ENCODE results near the gene APOA1. TPM values are rescaled to one million over a fixed set of nuclear protein-coding genes. Genes with fewer than 3 reads are reported as not detected.
"Not testable (repeated sequence)": the region's sequence is repeated elsewhere in the genome, so short reads cannot be mapped to it uniquely, and the experiment has no call there.

Gene APOA1
- total RNA-seq, 2 donors from 2014 or later = 1.2 TPM; not detected in 1

DNA sequence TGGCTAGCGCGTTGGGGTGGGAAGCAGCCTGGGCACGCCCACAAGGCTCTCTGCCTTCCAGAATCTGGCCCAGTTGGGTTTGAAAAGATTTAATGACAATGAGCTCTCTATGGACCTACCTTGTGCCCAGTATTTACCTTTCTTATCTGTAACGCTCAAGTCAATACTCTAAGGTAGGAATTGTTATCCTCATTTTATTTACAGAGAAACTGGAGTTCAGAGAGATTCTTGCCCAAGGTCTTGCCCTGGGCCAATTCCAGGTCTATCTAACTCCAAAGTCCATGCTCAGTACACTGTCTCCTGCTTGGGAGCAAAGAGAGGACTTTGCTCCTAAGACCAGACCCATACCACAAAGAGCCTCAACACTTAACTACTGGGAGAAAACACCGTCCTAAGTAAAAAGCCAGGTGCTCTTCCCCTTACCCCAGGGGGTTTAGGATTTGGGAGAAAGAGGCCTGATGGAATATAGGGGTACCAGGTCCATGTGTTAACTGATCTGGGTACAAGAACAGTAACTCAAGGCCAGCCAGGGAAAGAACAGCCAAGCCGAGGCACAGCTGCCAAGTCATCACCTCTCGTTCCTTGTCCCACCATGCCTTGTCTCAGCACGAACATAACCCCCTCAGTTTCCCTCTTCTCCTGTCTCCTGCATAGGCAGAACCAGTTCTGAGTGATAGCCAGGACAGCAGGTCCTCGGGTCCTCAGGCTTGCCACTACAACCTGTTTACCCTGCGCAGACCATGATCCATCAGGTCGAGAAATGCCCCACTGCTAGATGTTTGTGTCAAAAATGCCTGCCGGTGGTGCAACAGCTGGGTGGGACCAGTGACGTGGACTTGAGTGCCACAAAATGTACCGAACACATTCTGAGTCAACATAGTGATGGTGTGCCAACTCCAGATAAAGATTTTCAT lies 28.9 kb downstream of the APOA1 start:
- ATAC-seq = no peak
- H3K27ac Mint-ChIP-seq = no peak overlapping the region
- H3K27me3 Mint-ChIP-seq = peaks cover 18% of the 10 kb centered on the region
- no peaks in the 10 kb centered on the region for H3K9me3 ChIP-seq (ENCODE audit: control insufficient read depth, low read length, poor library complexity, severe bottlenecking)
- no peak overlapping the region for H3K4me3 Mint-ChIP-seq
- H3K36me3 Mint-ChIP-seq (ENCODE audit: low read depth) = peaks cover 2% of the 10 kb centered on the region
- no peak for DNase-seq
- H3K4me1 Mint-ChIP-seq = no peaks in the 10 kb centered on the region

DNA sequence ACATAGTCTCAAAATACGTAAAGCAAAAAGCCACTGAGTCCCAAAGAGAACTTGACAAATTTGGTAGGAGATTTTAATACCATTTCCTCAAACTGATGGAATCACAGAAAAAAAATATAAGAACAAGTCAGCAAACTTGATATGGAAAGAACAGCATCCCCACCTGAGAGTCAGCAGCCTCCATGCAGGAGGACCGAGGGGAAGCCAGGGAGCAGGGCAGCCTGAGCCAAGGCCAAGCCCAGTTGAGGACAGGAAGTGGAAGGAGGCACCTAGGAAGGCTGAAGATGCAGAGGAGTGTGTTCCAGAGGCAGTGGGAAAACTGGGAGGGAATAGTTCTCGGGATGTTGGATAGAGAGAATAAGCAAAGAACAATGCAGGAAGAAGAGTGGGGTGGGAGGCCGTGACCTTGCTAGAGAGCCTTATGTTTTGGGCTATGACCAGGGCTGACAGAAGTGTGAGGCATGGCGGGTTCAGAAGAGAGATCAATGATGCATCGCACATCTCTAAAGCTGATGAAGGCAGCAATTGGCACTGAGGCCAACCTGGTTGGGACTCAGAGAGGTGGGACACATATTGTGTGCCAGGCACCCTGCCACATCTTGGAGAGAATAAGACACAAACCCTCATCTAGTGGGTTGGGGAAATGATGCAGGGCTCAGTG lies 29.7 kb downstream of the APOA1 start:
- ATAC-seq = no peak
- Mint-ChIP-seq H3K27me3 (peaks cover 25% of the 10 kb centered on the region), H3K4me3 (no peak overlapping the region), H3K36me3 (ENCODE audit: low read depth) (peaks cover 2% of the 10 kb centered on the region), H3K4me1 (no peaks in the 10 kb centered on the region), H3K27ac (no peak overlapping the region)
- H3K9me3 ChIP-seq (ENCODE audit: control insufficient read depth, low read length, poor library complexity, severe bottlenecking) = no peaks in the 10 kb centered on the region
- DNase-seq = no peak

DNA sequence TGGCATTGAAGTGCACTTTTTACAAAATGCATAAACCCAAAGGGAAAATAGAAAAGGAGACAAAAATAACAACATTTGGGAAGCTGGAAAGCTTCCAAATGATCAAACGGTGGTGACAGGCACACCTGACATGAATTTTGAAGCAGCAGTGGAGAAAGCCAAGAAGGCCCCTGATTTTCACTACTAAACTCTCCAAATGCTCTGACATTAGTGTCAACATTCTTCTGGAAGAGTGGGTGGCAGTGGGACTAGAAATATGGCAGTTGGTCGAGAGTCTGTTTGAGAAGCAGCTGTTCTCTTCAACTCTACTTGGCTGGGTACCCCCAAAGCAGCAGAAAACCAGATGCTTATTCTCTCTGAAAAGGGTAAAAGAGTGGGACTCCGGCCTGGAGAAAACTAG lies 33.4 kb downstream of the APOA1 start:
- no peaks in the 10 kb centered on the region for H3K4me1 Mint-ChIP-seq
- H3K36me3 Mint-ChIP-seq (ENCODE audit: low read depth) = peaks cover 2% of the 10 kb centered on the region
- ATAC-seq (no peak), DNase-seq (no peak)
- H3K27ac Mint-ChIP-seq = no peak overlapping the region
- H3K4me3 Mint-ChIP-seq = no peak overlapping the region
- H3K27me3 Mint-ChIP-seq = peaks cover 39% of the 10 kb centered on the region
- H3K9me3 ChIP-seq (ENCODE audit: control insufficient read depth, low read length, poor library complexity, severe bottlenecking) = no peaks in the 10 kb centered on the region

DNA sequence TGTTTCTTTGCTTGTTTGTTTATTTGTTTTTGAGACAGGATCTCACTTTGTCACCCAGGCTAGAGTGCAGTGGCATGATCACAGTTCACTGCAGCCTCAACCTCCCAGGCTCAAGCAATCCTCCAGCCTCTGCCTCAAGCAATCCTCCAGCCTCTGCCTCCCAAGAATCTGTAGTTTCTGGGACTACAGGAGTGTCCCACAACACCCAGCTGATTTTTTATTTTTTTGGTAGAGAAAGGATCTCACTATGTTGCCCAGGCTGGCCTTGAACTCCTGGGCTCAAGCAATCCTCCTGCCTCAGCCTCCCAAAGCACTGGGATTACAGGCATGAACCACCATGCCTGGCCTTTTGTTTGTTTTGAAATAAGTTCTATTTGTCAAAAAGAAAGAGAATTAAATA lies 35.8 kb downstream of the APOA1 start:
- ATAC-seq; H3K9me3 ChIP-seq (ENCODE audit: control insufficient read depth, low read length, poor library complexity, severe bottlenecking); H3K4me1 Mint-ChIP-seq; H3K27ac Mint-ChIP-seq; DNase-seq; H3K4me3 Mint-ChIP-seq; H3K36me3 Mint-ChIP-seq (ENCODE audit: low read depth): not testable (repeated sequence)
- H3K27me3 Mint-ChIP-seq = peaks cover 34% of the 10 kb centered on the region

DNA sequence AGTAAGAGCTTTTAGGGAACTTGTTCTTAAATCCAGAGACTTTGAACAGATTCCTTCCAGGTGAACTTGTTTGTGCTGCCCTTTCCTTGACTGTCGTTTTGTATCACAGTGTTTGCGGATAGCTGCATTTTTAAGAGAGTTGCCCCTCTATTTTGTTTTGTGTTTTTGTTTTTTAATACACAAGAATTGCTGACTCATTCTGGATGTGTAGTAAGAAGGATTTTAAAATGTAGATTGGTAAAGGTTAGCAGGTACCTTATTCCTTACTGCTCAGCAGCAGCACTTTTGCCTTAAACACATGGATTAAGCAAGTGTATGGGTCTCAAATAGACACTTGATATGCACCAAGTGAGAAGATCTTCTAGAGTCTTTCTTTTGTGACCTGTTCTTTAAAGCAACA lies 36.8 kb downstream of the APOA1 start:
- H3K4me1 Mint-ChIP-seq = no peaks in the 10 kb centered on the region
- H3K4me3 Mint-ChIP-seq = no peak overlapping the region
- peaks cover 34% of the 10 kb centered on the region for H3K27me3 Mint-ChIP-seq
- H3K27ac Mint-ChIP-seq = no peak overlapping the region
- ATAC-seq (no peak), DNase-seq (no peak)
- H3K9me3 ChIP-seq (ENCODE audit: control insufficient read depth, low read length, poor library complexity, severe bottlenecking) = no peaks in the 10 kb centered on the region
- no peaks in the 10 kb centered on the region for H3K36me3 Mint-ChIP-seq (ENCODE audit: low read depth)

DNA sequence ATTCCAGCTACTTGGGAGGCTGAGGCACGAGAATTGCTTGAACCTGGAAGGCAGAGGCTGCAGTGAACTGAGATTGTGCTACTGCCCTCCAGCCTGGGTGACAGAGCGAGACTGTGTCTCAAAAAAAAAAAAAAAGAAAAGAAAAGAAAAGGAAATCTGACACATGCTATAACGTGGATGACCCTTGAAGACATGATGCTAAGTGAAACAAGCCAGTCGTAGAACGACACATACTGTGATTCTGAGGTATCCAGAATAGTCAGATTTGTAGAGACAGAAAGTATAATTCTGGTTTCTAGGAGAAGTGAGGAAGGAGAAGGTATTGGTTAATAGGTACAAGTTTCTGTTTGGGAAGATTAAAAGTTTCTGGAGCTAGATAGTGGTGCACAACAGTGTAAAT lies 39.1 kb downstream of the APOA1 start:
- H3K9me3 ChIP-seq (ENCODE audit: control insufficient read depth, low read length, poor library complexity, severe bottlenecking) = no peaks in the 10 kb centered on the region
- DNase-seq (no peak), ATAC-seq (no peak)
- no peak overlapping the region for H3K4me3 Mint-ChIP-seq
- peaks cover 2% of the 10 kb centered on the region for H3K4me1 Mint-ChIP-seq
- peaks cover 29% of the 10 kb centered on the region for H3K27me3 Mint-ChIP-seq
- no peak overlapping the region for H3K27ac Mint-ChIP-seq
- H3K36me3 Mint-ChIP-seq (ENCODE audit: low read depth) = no peaks in the 10 kb centered on the region

DNA sequence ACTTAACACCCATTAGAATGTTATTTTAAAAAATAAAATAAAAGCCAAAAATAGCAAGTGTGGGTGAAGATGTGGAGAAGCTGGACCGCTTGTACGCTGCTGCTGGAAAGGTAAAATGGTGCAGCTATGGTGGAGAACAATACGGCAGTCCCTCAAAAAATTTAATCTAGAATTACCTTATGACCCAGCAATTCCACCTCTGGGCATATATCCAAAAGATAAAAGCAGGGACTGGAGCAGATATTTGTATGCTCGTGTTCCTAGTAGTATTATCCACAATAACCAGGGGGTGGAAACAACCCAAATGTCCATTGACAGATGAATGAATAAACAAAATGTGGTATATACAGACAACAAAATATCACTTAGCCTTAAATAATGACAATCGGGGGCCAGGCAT lies 39.6 kb downstream of the APOA1 start:
- H3K27me3 Mint-ChIP-seq = peaks cover 24% of the 10 kb centered on the region
- H3K4me1 Mint-ChIP-seq = peaks cover 5% of the 10 kb centered on the region
- H3K27ac Mint-ChIP-seq = no peak overlapping the region

DNA sequence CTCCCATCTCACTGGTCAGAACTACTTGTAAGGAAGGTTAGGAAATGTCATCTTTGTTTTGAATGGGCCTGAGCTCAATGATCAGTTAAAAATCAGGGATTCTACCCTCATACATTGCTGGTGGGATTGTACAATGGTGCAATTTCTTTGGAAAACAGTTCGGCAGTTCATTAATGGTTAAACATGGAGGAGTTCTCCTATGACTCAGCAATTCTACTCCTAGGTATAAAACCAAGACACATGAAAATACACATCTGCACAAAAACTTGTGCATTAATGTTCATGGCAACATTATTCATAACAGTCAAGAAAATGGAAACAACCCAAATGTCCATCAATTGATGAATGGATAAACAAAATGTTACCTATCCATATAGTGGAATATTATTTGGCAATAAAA lies 40.9 kb downstream of the APOA1 start:
- Mint-ChIP-seq H3K27me3 (peaks cover 20% of the 10 kb centered on the region), H3K4me1 (peaks cover 5% of the 10 kb centered on the region), H3K27ac (no peak overlapping the region), H3K36me3 (ENCODE audit: low read depth) (no peaks in the 10 kb centered on the region), H3K4me3 (no peak overlapping the region)
- no peaks in the 10 kb centered on the region for H3K9me3 ChIP-seq (ENCODE audit: control insufficient read depth, low read length, poor library complexity, severe bottlenecking)
- ATAC-seq (no peak), DNase-seq (no peak)

More for the DNA sequence above, 39.6 kb downstream of the APOA1 start:
- no peaks in the 10 kb centered on the region for H3K9me3 ChIP-seq (ENCODE audit: control insufficient read depth, low read length, poor library complexity, severe bottlenecking)
- no peak for ATAC-seq
- Mint-ChIP-seq H3K36me3 (ENCODE audit: low read depth) (no peaks in the 10 kb centered on the region), H3K4me3 (no peak overlapping the region)
- DNase-seq = no peak

DNA sequence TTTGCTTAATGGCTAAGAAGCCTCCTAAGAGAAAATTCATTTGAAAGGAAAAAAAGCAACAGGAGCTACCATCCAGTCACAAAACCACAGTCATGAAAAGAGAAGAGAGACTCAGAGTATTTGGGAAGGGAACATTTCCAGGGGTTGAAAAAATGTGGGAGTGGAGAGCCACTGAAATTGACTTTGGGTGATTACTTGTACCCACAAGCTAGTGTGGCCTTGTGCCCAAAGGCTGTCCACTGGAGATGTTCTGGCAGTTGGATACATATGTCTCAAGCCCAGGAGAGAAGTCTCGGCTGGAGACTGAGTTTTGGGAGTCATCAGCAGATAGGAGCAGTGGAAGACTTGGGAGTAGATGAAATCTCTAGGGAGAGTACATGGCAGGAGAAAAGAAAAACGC lies 42.6 kb downstream of the APOA1 start:
- Mint-ChIP-seq H3K4me1 (peaks cover 13% of the 10 kb centered on the region), H3K27me3 (peaks cover 17% of the 10 kb centered on the region), H3K4me3 (no peak overlapping the region), H3K27ac (no peak overlapping the region), H3K36me3 (ENCODE audit: low read depth) (no peaks in the 10 kb centered on the region)
- DNase-seq (no peak), ATAC-seq (no peak)
- H3K9me3 ChIP-seq (ENCODE audit: control insufficient read depth, low read length, poor library complexity, severe bottlenecking) = no peaks in the 10 kb centered on the region

DNA sequence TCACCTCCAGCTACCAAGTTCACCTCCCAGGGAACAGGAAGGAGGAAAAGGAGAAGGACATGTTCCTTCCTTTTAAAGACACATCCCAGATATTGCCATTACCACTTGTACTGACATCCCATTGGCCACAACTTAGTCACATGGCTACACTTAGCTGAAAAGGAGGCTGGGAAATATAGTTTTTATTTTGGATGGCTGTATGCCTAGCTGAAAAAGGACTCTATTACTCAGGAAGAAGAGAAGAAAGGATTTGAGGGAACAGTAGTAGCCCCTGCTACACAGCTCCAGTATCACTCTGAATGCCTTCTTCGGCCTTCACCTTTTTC lies 43.7 kb downstream of the APOA1 start:
- no peaks in the 10 kb centered on the region for H3K9me3 ChIP-seq (ENCODE audit: control insufficient read depth, low read length, poor library complexity, severe bottlenecking)
- no peak for ATAC-seq
- no peak for DNase-seq
- Mint-ChIP-seq H3K4me1 (peaks cover 13% of the 10 kb centered on the region), H3K36me3 (ENCODE audit: low read depth) (no peaks in the 10 kb centered on the region), H3K4me3 (no peak overlapping the region), H3K27me3 (peaks cover 6% of the 10 kb centered on the region), H3K27ac (peak overlapping the region; percentile 46)

DNA sequence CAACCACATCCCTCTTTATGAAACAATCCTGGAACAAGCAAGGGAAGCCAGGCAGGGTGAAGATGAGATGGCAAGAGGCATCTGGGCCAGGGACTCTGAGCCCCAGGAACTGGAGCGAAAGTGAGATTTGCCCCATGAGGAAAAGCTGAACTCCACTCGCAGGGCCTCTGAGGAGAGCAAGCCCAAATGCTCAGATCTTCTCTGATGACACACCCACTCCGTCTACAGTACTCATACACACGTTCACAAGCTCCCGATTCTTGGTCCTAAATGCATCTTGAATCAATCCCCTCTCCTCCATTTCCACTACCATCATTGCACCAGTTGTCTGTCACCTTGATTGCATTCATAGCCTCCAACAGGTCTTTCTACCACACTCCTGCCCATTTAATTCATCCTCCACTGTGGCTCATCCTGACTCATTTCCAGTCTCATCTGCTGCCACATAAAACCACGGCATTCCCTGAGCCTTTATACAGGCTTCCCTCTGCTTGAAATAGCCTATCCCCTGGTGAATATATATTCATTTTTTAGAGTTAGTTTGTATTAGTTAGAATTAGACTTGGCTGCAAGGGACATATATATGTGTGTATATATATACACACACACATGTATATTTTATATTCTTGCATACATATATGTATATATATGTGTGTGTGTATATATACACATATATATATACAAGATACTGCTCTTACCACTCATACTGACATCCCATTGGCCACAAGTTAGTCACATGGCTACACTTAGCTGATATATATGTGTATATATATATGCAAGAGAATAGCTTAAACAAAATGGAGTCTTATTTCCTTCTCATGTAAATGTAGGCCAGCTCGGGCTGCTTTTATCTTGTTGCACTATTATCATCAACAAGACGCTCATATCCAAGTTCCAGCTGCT lies 44.3 kb downstream of the APOA1 start:
- H3K36me3 Mint-ChIP-seq (ENCODE audit: low read depth) = no peaks in the 10 kb centered on the region
- H3K9me3 ChIP-seq (ENCODE audit: control insufficient read depth, low read length, poor library complexity, severe bottlenecking) = no peaks in the 10 kb centered on the region
- ATAC-seq = no peak
- H3K4me3 Mint-ChIP-seq = peak overlapping the region; percentile 33
- no peaks in the 10 kb centered on the region for H3K27me3 Mint-ChIP-seq
- DNase-seq = no peak
- peaks cover 18% of the 10 kb centered on the region for H3K4me1 Mint-ChIP-seq
- no peak overlapping the region for H3K27ac Mint-ChIP-seq

DNA sequence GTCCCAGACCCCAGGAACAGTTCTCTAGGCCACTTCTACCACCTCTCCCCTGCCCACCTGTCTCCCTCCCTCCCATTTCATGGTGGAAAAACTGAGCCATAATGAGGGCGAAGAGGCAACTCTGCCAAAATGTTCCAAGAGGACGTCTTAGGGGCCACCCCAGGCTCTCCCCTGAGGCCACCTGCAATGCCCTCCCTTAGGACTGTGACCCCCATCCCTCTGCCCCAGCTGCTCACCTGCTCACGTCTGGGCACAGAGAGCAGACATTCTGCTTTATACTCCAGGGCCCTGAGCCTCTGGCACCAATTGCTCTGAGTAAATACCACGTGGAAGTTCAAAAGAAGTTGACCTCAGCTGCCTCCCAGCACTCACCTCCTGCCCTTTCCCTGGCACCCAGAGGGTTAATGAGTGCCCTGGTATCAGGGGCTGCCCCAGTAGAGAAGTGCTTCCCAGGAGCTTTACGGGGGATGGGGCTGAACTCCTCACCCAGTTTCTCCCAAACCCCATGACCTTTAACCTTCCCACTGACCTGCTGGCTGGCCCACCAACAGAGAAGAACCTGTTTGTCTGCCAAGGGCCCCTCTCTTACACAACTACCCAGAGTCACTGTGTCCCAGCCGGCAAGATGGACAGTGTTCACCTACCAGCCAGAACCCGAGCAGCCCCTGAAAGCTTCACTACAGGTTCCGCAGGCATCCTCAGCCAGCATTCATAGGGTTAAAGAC lies 45.1 kb downstream of the APOA1 start:
- H3K27me3 Mint-ChIP-seq = no peaks in the 10 kb centered on the region
- DNase-seq = no peak

DNA sequence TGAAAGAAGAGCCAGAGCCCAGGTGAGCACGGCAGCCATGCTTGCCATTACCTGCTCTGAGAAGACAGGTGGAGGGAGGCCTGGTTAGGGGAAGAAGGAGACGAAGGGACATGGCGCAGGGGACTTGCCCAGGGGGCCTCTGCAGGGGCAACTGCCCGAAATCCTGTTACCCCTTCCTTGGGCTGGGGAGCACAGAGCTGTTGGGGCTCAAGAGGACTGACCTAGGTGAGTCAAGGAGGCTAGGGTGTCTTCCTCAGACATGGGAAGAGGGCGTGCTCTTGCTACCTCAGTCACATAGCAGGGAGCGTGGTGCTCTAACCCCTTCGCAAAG lies 45.6 kb downstream of the APOA1 start, which contains the start of gene APOA5:
Gene APOA5, minus strand, starts transcription at position 67 of the 331 bp plus-strand sequence. Its CDS starts 19 bp downstream, at position 48.
- Mint-ChIP-seq H3K27ac (peak within 1 kb of the TSS; percentile 21), H3K27me3 (no peaks in the 10 kb centered on the region), H3K4me3 (no peak within 1 kb of the TSS), H3K4me1 (peaks cover 27% of the 10 kb centered on the region), H3K36me3 (ENCODE audit: low read depth) (peaks cover 2% of the 10 kb centered on the region)
- no peaks in the 10 kb centered on the region for H3K9me3 ChIP-seq (ENCODE audit: control insufficient read depth, low read length, poor library complexity, severe bottlenecking)
- no peak for DNase-seq
- ATAC-seq = no peak

More for the DNA sequence above, 45.1 kb downstream of the APOA1 start:
- H3K9me3 ChIP-seq (ENCODE audit: control insufficient read depth, low read length, poor library complexity, severe bottlenecking) = no peaks in the 10 kb centered on the region
- H3K4me3 Mint-ChIP-seq = no peak overlapping the region
- no peak for ATAC-seq
- H3K27ac Mint-ChIP-seq = no peak overlapping the region
- H3K36me3 Mint-ChIP-seq (ENCODE audit: low read depth) = no peaks in the 10 kb centered on the region
- H3K4me1 Mint-ChIP-seq = peaks cover 22% of the 10 kb centered on the region

Data from T-helper 17 cell (primary cell).